ENCODE data around the gene TMEM245. TPM values are rescaled to one million over a fixed set of nuclear protein-coding genes. Genes with fewer than 3 reads are reported as not detected.
"Not testable (repeated sequence)": the region's sequence is repeated elsewhere in the genome, so short reads cannot be mapped to it uniquely, and the experiment has no call there.

The TMEM245 gene
- total RNA-seq, 4 donors from 2014 or later = 109 to 192 (median 137) TPM

- H3K36me3 ChIP-seq = peaks cover 0 to 28% (median 14%) of the 10 kb centered on the region in 4 donors
- intact Hi-C loops (cut with DNase I) = no loop called here
- no peaks in the 10 kb centered on the region for H3K9me3 ChIP-seq
- TF ChIP-seq POLR2A (IDR thresholded peaks at IDR 0.05; ENCODE audit: low read depth) (no peak), POLR2AphosphoS5 (IDR thresholded peaks at IDR 0.05) (no peak), CTCF (IDR thresholded peaks at IDR 0.05) (no peak), EP300 (IDR thresholded peaks at IDR 0.05) (no peak)
- H3K27me3 ChIP-seq = no peaks in the 10 kb centered on the region
- 29% methylated on average over 2 of the region's 2 CpGs for WGBS
- no peak overlapping the region for H3K4me3 ChIP-seq
- H3K4me1 ChIP-seq = peaks cover 33 to 38% (median 37%) of the 10 kb centered on the region in 4 donors
- H3K27ac ChIP-seq (replicated peaks in 1 of 4) = peak overlapping the region in 2 of 4 donors; percentile 28 to 43
- no peak for DNase-seq (ENCODE audit: extremely low spot score)
Measured at GRCh38 chr9:108972626-108973209, 147.0 kb downstream of the TMEM245 start.

- Histone ChIP-seq H3K4me3 (no peak overlapping the region), H3K27ac (replicated peaks in 1 of 4) (peak overlapping the region in 2 of 4 donors; percentile 28 to 43), H3K36me3 (peaks cover 0 to 28% (median 14%) of the 10 kb centered on the region in 4 donors), H3K9me3 (no peaks in the 10 kb centered on the region), H3K4me1 (peaks cover 33 to 41% (median 40%) of the 10 kb centered on the region in 4 donors), H3K27me3 (no peaks in the 10 kb centered on the region)
- DNase-seq (ENCODE audit: extremely low spot score) = no peak
- intact Hi-C loops (cut with DNase I) = no loop called here
- TF ChIP-seq POLR2A (IDR thresholded peaks at IDR 0.05; ENCODE audit: low read depth) (no peak), EP300 (IDR thresholded peaks at IDR 0.05) (no peak), CTCF (IDR thresholded peaks at IDR 0.05) (no peak), POLR2AphosphoS5 (IDR thresholded peaks at IDR 0.05) (no peak)
- 81% methylated on average over 3 of the region's 3 CpGs for WGBS
Measured at GRCh38 chr9:108972186-108972585, 147.6 kb downstream of the TMEM245 start.

- H3K27ac ChIP-seq (replicated peaks in 1 of 4); H3K4me3 ChIP-seq; intact Hi-C loops (cut with DNase I); H3K9me3 ChIP-seq; DNase-seq (ENCODE audit: extremely low spot score); H3K27me3 ChIP-seq: not testable (repeated sequence)
- H3K36me3 ChIP-seq = peaks cover 0 to 23% (median 11%) of the 10 kb centered on the region in 4 donors
- peaks cover 33 to 41% (median 40%) of the 10 kb centered on the region in 4 donors for H3K4me1 ChIP-seq
- 93% methylated on average over 2 of the region's 2 CpGs for WGBS
Measured at GRCh38 chr9:108971392-108971791, 148.4 kb downstream of the TMEM245 start.

GRCh38 chr9:108967916-108968315, 151.8 kb downstream of the TMEM245 start:
- DNase-seq (ENCODE audit: extremely low spot score) = no peak
- TF ChIP-seq EP300 (IDR thresholded peaks at IDR 0.05) = no peak
- no peak for TF ChIP-seq POLR2AphosphoS5 (IDR thresholded peaks at IDR 0.05)
- no peak for TF ChIP-seq POLR2A (IDR thresholded peaks at IDR 0.05; ENCODE audit: low read depth)
- TF ChIP-seq CTCF (IDR thresholded peaks at IDR 0.05) = no peak
- Histone ChIP-seq H3K27ac (replicated peaks in 1 of 4) (peak overlapping the region in 1 of 4 donors; percentile 15), H3K27me3 (no peaks in the 10 kb centered on the region), H3K4me1 (peaks cover 16 to 29% (median 24%) of the 10 kb centered on the region in 4 donors), H3K4me3 (no peak overlapping the region), H3K36me3 (peaks cover 0 to 47% (median 17%) of the 10 kb centered on the region in 4 donors), H3K9me3 (no peaks in the 10 kb centered on the region)
- intact Hi-C loops (cut with DNase I) = no loop called here

Small RNA genes lying within 50 kb of the gene (small RNA-seq; reads per million reads assigned to genes)
- gene MIR32 (0 reads per million in 3 donors), gene RF00019 (0 reads per million in 3 donors)

Other genes with a start within 250 kb of the TMEM245 start
- 10 to 100 TPM; 14.1 to 16.2 (median 14.5) TPM for gene ELP1, start 185.8 kb downstream of the TMEM245 start, total RNA-seq
- 10 to 100 TPM in 1 of 4 donors, 1 to 10 TPM in 3; 6.3 to 11.2 (median 9.4) TPM for gene ABITRAM, start 185.5 kb downstream of the TMEM245 start, total RNA-seq
- 10 to 100 TPM; 59.6 to 88.9 (median 69.6) TPM for gene CTNNAL1, start 106.4 kb downstream of the TMEM245 start, total RNA-seq
- 1 to 10 TPM; 2.5 to 7.6 (median 5.3) TPM for gene FRRS1L, start 47.3 kb upstream of the TMEM245 start, total RNA-seq
- 1 to 10 TPM in 3 of 4 donors, under 1 TPM in 1; 0.42 to 2.3 (median 1.5) TPM for gene EPB41L4B, start 201.1 kb upstream of the TMEM245 start, total RNA-seq

All from esophagus muscularis mucosa (tissue), 4 donors.